Measurements from ENCODE around the gene BCORL1. TPM values are rescaled to one million over a fixed set of nuclear protein-coding genes. Genes with fewer than 3 reads are reported as not detected.
A peak's percentile ranks its signal among the peaks of the same experiment; 100 is the strongest.

The BCORL1 gene
- total and polyA plus RNA-seq, 5 experiments from 2014 or later, result 1.0 to 9.6 (median 1.8) TPM

GRCh38 chrX:130090364-130090763 lies 107.9 kb downstream of the BCORL1 start:
- no peak for ATAC-seq
- Mint-ChIP-seq H3K4me1 (peaks cover 16 to 87% (median 53%) of the 10 kb centered on the region in 4 donors), H3K36me3 (no peaks in the 10 kb centered on the region), H3K9me3 (no peaks in the 10 kb centered on the region), H3K4me3 (peak overlapping the region; percentile 6 to 80 (median 74)), H3K27me3 (no peaks in the 10 kb centered on the region), H3K27ac (peak overlapping the region; percentile 61 to 96 (median 85))
- no peak for DNase-seq
- POLR2A ChIA-PET, result no interaction called here

- Mint-ChIP-seq H3K27me3 (no peaks in the 10 kb centered on the region), H3K4me1 (peaks cover 16 to 84% (median 58%) of the 10 kb centered on the region in 4 donors)
These were observed 109.6 kb downstream of the BCORL1 start for GRCh38 chrX:130091980-130092522.

GRCh38 chrX:130093271-130093670 lies 110.8 kb downstream of the BCORL1 start:
- POLR2A ChIA-PET, result interaction anchor here (4.7 kb wide), 1 partner anchor 16 kb away, joined by 33 read pairs; the partner anchor contains the start of gene ELF4
- DNase-seq, result no peak
- H3K4me1 Mint-ChIP-seq, result peaks cover 16 to 82% (median 60%) of the 10 kb centered on the region in 4 donors
- H3K9me3 Mint-ChIP-seq, result no peaks in the 10 kb centered on the region
- H3K27ac Mint-ChIP-seq, result peak overlapping the region in 9 of 10 donors; percentile 28 to 93 (median 69)
- H3K27me3 Mint-ChIP-seq, result no peaks in the 10 kb centered on the region
- peak overlapping the region in 4 of 10 donors; percentile 15 to 60 (median 38) for H3K4me3 Mint-ChIP-seq
- H3K36me3 Mint-ChIP-seq, result no peaks in the 10 kb centered on the region
- ATAC-seq, result no peak

More at GRCh38 chrX:130091980-130092522, 109.6 kb downstream of the BCORL1 start:
- ATAC-seq (peak; percentile 96 to 98), DNase-seq (peak; percentile 53 to 95 (median 84))
- Mint-ChIP-seq H3K27ac (peak overlapping the region; percentile 86 to 97 (median 96)), H3K9me3 (no peaks in the 10 kb centered on the region), H3K4me3 (peak overlapping the region; percentile 80 to 95 (median 86)), H3K36me3 (no peaks in the 10 kb centered on the region)
- POLR2A ChIA-PET, result interaction anchor here (1.2 to 4.7 kb wide), 5 partner anchors 10 to 28 kb away, joined by 3 to 33 read pairs (median 10); partner anchors contain the start of gene ELF4

- Mint-ChIP-seq H3K4me3 (peak overlapping the region in 6 of 10 donors; percentile 18 to 63 (median 46)), H3K27me3 (no peaks in the 10 kb centered on the region)
- POLR2A ChIA-PET, result interaction anchor here (0.7 to 4.7 kb wide), 7 partner anchors 9 to 71 kb away, joined by 3 to 33 read pairs (median 4); partner anchors contain the start of genes AIFM1 and ELF4
These were observed 112.3 kb downstream of the BCORL1 start for GRCh38 chrX:130094696-130095095.

GRCh38 chrX:130095249-130096030 lies 113.0 kb downstream of the BCORL1 start:
- ATAC-seq (no peak), DNase-seq (no peak)
- peak overlapping the region in 7 of 10 donors; percentile 5 to 59 (median 31) for H3K4me3 Mint-ChIP-seq
- H3K36me3 Mint-ChIP-seq, result no peaks in the 10 kb centered on the region
- peak overlapping the region in 9 of 10 donors; percentile 31 to 92 (median 78) for H3K27ac Mint-ChIP-seq
- H3K9me3 Mint-ChIP-seq, result no peaks in the 10 kb centered on the region
- peaks cover 16 to 85% (median 62%) of the 10 kb centered on the region in 4 donors for H3K4me1 Mint-ChIP-seq
- no peaks in the 10 kb centered on the region for H3K27me3 Mint-ChIP-seq
- POLR2A ChIA-PET, result interaction anchor here (0.7 to 4.7 kb wide), 6 partner anchors 9 to 24 kb away, joined by 3 to 33 read pairs (median 6); partner anchors contain the start of gene ELF4

More at GRCh38 chrX:130094696-130095095, 112.3 kb downstream of the BCORL1 start:
- DNase-seq, result no peak
- H3K36me3 Mint-ChIP-seq, result no peaks in the 10 kb centered on the region
- H3K9me3 Mint-ChIP-seq, result no peaks in the 10 kb centered on the region
- ATAC-seq, result no peak
- peak overlapping the region in 9 of 10 donors; percentile 31 to 92 (median 78) for H3K27ac Mint-ChIP-seq
- H3K4me1 Mint-ChIP-seq, result peaks cover 18 to 84% (median 62%) of the 10 kb centered on the region in 4 donors

- Mint-ChIP-seq H3K36me3 (peaks cover 0 to 7% (median 0%) of the 10 kb centered on the region in 3 donors), H3K4me3 (peak overlapping the region in 9 of 10 donors; percentile 16 to 81 (median 65)), H3K4me1 (peaks cover 18 to 82% (median 61%) of the 10 kb centered on the region in 4 donors), H3K9me3 (no peaks in the 10 kb centered on the region), H3K27me3 (no peaks in the 10 kb centered on the region), H3K27ac (peak overlapping the region; percentile 41 to 92 (median 86))
- POLR2A ChIA-PET, result interaction anchor here (0.8 to 2.2 kb wide), 3 partner anchors 11 to 25 kb away, joined by 3 to 16 read pairs (median 11); no protein-coding TSS in a partner anchor
- DNase-seq (peak in 3 of 10 donors; percentile 27 to 44 (median 41)), ATAC-seq (peak; percentile 80 to 91)
These were observed 115.2 kb downstream of the BCORL1 start for GRCh38 chrX:130097507-130098209.

- Mint-ChIP-seq H3K4me1 (peaks cover 20 to 80% (median 61%) of the 10 kb centered on the region in 4 donors), H3K36me3 (peaks cover 0 to 8% (median 0%) of the 10 kb centered on the region in 3 donors), H3K4me3 (peak overlapping the region; percentile 16 to 81 (median 64)), H3K27ac (peak overlapping the region; percentile 37 to 92 (median 86)), H3K27me3 (no peaks in the 10 kb centered on the region), H3K9me3 (no peaks in the 10 kb centered on the region)
- DNase-seq, result no peak
- POLR2A ChIA-PET, result interaction anchor here (0.8 to 2.2 kb wide), 3 partner anchors 11 to 24 kb away, joined by 3 to 16 read pairs (median 11); no protein-coding TSS in a partner anchor
- no peak for ATAC-seq
These were observed 115.7 kb downstream of the BCORL1 start for GRCh38 chrX:130098210-130098552.

- no peak overlapping the region for H3K4me3 Mint-ChIP-seq
These were observed 117.7 kb downstream of the BCORL1 start for GRCh38 chrX:130100180-130100579.

GRCh38 chrX:130103605-130104004 lies 121.2 kb downstream of the BCORL1 start:
- Mint-ChIP-seq H3K27ac (peak overlapping the region in 1 of 10 donors; percentile 23), H3K4me3 (peak overlapping the region in 2 of 10 donors; percentile 37 to 67), H3K9me3 (no peaks in the 10 kb centered on the region), H3K4me1 (peaks cover 22 to 81% (median 69%) of the 10 kb centered on the region in 4 donors), H3K27me3 (no peaks in the 10 kb centered on the region), H3K36me3 (peaks cover 0 to 17% (median 0%) of the 10 kb centered on the region in 3 donors)
- ATAC-seq, result no peak
- DNase-seq, result no peak
- POLR2A ChIA-PET, result no interaction called here

More at GRCh38 chrX:130100180-130100579, 117.7 kb downstream of the BCORL1 start:
- peaks cover 0 to 12% (median 0%) of the 10 kb centered on the region in 3 donors for H3K36me3 Mint-ChIP-seq
- no peaks in the 10 kb centered on the region for H3K27me3 Mint-ChIP-seq
- H3K27ac Mint-ChIP-seq, result peak overlapping the region in 9 of 10 donors; percentile 9 to 92 (median 73)
- H3K4me1 Mint-ChIP-seq, result peaks cover 21 to 80% (median 63%) of the 10 kb centered on the region in 4 donors
- no peaks in the 10 kb centered on the region for H3K9me3 Mint-ChIP-seq
- ATAC-seq, result no peak
- POLR2A ChIA-PET, result no interaction called here
- DNase-seq, result no peak

GRCh38 chrX:130105244-130105643 lies 122.8 kb downstream of the BCORL1 start:
- no peak for DNase-seq
- ATAC-seq, result no peak
- no peaks in the 10 kb centered on the region for H3K9me3 Mint-ChIP-seq
- peaks cover 22 to 72% (median 65%) of the 10 kb centered on the region in 4 donors for H3K4me1 Mint-ChIP-seq
- POLR2A ChIA-PET, result interaction anchor here (1.3 kb wide), 1 partner anchor 23 kb away, joined by 4 read pairs; no protein-coding TSS in a partner anchor
- peaks cover 0 to 17% (median 0%) of the 10 kb centered on the region in 3 donors for H3K36me3 Mint-ChIP-seq
- H3K4me3 Mint-ChIP-seq, result no peak overlapping the region
- H3K27me3 Mint-ChIP-seq, result no peaks in the 10 kb centered on the region
- peak overlapping the region in 1 of 10 donors; percentile 11 for H3K27ac Mint-ChIP-seq

GRCh38 chrX:130106071-130106470 lies 123.6 kb downstream of the BCORL1 start:
- ATAC-seq (no peak), DNase-seq (no peak)
- Mint-ChIP-seq H3K9me3 (no peaks in the 10 kb centered on the region), H3K27ac (peak overlapping the region in 6 of 10 donors; percentile 25 to 69 (median 46)), H3K4me1 (peaks cover 17 to 64% (median 57%) of the 10 kb centered on the region in 4 donors), H3K27me3 (no peaks in the 10 kb centered on the region), H3K36me3 (peaks cover 0 to 15% (median 0%) of the 10 kb centered on the region in 3 donors), H3K4me3 (peak overlapping the region in 3 of 10 donors; percentile 4 to 36 (median 19))
- POLR2A ChIA-PET, result no interaction called here

All from naive thymus-derived CD8-positive, alpha-beta T cell (primary cell).